Stimulated activated CD4-positive, alpha-beta T cell treated with anti-CD3 and anti-CD28 coated beads, Interleukin-12 subunit alpha, Interleukin-12 subunit beta, amount 100 ng/mL, for 48 hours (primary cell): Measurements from ENCODE around the gene PIF1.
A peak's percentile ranks its signal among the peaks of the same experiment; 100 is the strongest.

Source experiments
- DNase-seq, 3 donors: peaks; one replicate each; pipeline ENCODE4 v3.0.0-alpha.2; 2020; ENCODE audit warnings: low read depth in 2 of 3, low spot score in 1 of 3

Gene PIF1, protein sequence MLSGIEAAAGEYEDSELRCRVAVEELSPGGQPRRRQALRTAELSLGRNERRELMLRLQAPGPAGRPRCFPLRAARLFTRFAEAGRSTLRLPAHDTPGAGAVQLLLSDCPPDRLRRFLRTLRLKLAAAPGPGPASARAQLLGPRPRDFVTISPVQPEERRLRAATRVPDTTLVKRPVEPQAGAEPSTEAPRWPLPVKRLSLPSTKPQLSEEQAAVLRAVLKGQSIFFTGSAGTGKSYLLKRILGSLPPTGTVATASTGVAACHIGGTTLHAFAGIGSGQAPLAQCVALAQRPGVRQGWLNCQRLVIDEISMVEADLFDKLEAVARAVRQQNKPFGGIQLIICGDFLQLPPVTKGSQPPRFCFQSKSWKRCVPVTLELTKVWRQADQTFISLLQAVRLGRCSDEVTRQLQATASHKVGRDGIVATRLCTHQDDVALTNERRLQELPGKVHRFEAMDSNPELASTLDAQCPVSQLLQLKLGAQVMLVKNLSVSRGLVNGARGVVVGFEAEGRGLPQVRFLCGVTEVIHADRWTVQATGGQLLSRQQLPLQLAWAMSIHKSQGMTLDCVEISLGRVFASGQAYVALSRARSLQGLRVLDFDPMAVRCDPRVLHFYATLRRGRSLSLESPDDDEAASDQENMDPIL

DNA sequence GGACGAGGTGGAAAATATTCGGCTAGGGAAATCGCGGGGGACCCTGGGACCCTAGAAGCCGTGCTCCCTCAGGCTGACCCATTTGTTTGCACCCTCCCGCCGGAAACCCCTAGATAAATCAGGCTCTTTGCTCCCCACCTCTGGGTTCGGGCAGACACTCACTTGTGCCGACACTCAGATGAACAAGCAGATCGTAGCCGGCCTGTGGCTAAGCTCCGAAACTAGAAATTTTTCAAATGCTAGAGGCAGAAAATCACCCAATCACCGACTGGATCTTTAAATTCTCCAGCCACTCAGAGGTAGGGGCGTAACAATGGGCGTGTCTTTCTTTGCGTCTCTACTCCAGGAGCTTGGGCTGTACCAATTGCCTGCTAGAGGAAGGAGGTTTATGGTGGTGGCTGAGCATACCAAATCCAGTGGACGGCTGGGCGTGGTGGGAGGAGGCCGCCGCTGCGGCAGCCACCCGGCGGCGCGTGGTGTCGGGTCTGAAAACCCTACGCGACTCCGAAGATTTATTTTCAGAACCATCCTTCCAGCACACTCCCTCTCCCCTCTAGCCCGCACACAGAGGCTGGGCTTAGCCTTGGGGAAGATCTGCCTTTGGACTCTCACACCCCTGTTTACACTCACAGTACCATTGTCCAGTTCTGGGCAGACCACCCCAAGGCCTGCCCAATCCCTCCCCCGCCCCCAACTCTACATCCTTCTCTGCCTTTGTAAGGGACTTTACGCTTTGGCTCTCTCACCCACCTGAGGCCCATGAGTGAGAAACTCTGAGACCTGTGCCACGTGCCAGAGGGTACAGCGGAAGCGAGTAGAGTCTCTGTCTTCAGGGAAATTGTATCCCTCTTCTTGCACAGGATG, at the start of gene PIF1:
Gene PIF1, minus strand, starts transcription at position 217 of the 864 bp plus-strand sequence. CDS start 1,312 bp downstream, outside the sequence.
- peak; percentile 81 to 89 (median 83) for DNase-seq

DNA sequence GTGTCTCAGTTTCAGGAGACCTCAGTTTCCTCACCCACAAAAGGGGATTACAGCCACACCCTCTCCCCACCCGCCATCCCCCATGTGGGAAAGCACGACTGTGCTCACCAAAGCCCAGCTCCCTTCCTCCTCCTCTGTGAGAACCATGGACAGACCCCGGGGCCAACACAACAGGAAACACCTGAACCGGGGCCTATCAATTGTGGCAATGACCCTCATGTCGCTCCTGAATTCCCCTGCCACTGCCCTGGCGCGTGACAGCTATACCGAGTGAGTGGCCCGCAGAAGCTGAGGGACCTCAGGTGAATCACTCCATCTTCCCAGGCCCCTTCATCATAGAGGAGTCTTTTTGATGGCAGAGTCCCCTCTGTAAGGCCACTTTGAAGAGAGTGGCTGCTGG, 44.9 kb upstream of the PIF1 start:
- no peak for DNase-seq

DNA sequence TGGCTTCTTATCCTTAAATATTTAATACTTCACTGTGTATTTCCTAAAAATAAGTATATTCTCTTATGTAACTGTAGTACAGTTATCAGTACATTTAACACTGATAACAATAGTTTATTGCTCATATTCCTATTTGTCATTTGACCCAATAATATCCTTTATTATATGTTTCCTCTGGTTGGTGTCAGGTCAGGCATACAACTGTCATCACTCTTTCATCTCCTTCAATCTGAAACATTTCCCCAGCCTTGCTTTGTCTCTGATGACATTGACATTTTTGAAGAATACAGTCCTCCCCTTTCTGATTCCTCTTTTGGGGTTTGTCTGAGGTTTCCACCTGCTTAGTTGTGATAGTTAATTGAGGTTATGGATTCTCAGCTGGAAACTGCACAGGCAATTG, 44.1 kb upstream of the PIF1 start:
- no peak for DNase-seq

DNA sequence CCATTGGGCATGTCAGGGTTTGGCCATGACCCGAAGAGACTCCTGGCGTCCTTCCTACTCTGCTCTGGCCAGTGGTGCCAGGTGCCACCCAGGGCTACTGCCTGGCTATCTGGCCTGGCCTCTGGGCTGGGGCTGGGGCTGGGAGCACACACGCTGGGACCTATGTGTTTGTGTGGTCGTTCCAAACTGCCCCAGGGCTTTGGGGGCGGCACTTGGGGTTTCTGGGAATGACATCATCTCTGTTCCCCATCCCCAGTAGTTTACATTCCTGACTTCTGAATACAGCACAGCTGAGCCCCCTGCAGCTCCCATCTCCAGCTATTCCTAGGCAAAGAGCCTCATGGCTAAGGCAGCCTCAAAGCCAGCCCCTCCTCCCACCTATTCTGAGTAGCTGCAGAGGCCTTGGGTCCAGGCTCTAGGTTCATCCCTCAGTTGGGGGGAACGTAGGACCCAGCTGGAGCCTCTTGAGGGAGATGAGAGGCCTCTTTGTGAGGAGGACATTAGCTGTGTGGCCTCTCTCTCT, 40.6 kb upstream of the PIF1 start:
- no peak for DNase-seq

DNA sequence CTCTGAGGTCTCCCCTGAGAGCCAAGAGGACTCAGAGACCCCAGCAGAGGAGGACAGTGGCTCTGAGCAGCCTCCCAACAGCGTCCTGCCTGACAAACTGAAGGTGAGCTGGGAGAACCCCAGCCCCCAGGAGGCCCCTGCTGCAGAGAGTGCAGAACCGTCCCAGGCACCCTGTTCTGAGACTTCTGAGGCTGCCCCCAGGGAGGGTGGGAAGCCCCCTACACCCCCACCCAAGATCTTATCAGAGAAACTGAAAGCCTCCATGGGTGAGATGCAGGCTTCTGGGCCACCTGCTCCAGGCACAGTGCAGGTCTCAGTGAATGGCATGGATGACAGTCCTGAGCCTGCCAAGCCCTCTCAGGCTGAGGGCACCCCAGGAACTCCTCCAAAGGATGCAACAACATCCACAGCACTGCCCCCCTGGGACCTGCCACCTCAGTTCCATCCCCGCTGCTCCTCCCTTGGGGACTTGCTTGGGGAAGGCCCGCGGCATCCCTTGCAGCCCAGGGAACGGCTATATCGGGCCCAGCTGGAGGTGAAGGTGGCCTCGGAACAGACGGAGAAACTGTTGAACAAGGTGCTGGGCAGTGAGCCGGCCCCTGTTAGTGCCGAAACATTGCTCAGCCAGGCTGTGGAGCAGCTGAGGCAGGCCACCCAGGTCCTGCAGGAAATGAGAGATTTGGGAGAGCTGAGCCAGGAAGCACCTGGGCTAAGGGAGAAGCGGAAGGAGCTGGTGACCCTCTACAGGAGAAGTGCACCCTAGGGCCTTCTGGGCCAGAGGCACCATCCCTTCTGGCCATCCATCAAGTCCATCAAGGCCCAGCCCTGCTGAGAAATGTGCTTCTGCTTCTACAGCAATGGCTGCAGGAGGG, 39.9 kb upstream of the PIF1 start:
- no peak for DNase-seq

DNA sequence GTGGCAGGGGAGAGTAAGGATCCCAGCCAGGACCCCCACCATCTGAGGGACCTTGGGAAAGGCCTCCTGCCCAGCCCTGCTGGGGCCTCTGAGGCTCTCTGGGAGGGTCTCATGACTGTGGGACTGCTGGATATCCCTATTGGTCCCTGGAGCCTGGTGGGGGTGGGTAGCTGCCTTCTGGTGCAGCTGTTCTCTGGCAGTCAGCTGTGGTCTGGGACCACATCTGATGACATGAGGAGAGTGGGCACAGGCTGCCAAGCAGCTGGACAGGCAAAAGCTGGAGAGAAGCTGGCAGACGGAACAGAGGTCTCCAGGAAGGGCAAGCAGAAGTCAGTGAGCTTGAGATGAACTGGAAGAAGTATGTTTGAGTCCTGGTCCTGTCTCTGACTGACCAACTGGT, 38.6 kb upstream of the PIF1 start:
- no peak for DNase-seq

DNA sequence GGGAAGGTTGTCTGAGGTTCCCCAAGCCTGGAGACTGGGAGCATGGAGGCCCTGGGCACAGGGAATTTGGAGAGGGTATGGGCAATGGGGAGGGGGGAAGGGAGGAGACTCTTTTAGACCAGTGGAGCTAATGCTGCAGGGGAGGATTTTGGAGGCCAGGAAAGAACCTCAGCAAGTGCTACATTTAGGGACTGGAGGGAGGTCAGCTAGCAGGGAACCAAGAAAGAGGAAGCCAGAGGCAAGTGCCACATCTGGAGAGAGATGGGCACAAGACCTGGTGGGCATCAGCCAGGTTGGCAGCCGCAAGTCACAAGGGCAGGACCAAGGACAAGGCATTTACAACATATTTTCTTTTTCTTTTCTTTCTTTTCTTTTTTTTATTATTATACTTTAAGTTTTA, 37.0 kb upstream of the PIF1 start:
- no peak for DNase-seq

DNA sequence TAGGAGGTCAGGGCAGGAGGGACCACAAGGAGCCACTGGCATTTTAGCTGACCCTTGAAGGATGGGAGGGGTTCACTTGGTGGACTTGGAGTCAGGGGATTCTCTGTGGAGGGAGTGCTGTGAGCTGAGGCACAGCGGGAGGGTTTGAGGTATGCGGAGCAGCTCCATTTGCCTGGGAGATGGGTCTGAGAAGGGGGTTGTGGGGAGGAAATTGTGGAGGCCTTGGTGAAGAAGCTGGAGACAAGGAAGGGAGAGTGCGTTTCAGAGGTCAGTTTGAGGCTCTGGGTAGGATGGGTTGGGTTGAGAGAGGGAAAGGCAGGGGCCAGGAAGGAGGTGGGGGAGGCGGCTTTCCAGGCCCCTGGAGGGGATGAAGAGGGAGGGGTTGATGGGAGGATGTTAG, 36.5 kb upstream of the PIF1 start:
- no peak for DNase-seq

DNA sequence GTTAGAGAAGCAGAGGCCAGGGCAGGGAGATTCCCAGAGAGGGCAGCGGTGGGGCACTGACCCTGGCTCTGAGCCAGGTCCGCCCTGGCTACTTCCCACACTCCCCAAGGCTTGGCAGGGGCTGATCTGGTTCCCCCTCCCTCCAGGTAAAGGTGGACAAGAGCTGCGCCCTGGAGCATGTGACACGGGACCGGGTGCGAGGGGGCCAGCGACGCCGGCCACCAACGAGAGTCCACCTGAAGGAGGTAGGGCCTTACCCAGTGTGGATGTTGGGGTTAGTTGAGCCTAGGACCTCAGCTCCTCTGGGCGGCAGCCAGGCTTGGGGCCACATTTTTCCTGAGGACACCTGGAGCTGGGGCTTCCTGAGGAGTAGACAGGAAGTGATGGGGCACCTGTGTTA, 35.9 kb upstream of the PIF1 start:
- no peak for DNase-seq

DNA sequence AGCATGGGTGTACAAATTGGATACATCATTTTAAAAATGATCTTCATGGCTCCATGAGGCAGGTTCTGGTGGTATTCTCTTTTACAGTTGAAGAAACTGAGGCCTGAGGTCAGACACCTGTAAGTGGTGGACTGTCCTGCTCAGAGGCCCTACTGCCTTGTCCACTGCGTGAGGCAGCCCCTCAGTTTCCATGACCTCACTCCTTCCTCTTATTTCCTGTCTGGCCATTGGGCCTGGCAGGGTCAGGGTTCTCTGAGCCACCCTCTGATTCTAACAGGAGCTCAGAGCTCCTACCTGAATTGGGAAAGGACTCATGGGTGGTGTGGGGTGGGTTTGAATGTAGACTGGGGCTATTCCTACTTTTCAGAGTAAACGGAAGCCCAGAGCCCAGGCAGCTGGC, 33.8 kb upstream of the PIF1 start:
- no peak for DNase-seq

DNA sequence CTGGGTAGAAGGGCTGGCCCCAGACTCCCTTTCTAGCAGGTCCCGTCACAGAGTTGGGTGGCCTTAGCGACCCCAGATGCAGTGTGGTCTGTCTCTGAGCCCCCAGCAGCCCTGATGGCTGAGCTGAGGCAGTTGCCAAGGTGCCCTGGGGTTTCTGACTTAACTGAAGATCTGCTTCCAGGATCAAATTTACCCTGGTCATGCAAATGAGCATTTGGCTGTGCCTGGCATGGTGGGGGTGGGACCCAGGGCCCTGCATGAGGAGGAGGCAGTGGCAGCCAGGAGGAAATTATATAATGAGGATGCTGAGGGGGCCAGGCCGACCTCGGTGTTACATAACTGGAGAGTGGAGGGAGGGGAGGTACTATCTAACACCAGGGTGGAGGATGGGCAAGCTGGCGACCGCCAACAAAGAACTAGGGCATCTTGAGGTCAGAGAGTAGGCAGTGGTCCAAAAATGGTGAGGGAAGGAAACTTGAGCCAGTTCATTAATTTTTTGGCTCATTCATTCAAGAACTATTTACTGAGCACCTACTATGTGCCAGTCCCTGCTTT, 32.7 kb upstream of the PIF1 start:
- no peak for DNase-seq

DNA sequence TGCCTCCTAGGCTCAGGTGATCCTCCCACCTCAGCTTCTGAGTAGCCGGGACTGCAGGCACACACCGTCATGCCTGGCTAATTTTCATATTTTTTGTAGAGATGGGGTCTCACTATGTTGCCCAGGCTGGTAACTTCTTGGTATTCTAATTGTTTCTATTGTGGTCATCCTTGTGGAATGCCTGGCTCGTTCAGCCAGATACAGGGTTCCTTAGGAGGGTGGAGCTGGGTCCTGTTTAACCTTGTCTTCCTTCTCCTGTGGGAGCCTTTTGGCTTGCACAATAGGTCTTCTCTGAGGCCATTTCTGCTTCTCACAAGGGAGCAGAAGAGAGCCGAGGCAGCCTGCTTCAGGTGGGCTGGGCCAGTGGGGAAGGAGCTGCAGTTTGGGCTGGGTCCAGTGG, 32.0 kb upstream of the PIF1 start:
- no peak for DNase-seq

DNA sequence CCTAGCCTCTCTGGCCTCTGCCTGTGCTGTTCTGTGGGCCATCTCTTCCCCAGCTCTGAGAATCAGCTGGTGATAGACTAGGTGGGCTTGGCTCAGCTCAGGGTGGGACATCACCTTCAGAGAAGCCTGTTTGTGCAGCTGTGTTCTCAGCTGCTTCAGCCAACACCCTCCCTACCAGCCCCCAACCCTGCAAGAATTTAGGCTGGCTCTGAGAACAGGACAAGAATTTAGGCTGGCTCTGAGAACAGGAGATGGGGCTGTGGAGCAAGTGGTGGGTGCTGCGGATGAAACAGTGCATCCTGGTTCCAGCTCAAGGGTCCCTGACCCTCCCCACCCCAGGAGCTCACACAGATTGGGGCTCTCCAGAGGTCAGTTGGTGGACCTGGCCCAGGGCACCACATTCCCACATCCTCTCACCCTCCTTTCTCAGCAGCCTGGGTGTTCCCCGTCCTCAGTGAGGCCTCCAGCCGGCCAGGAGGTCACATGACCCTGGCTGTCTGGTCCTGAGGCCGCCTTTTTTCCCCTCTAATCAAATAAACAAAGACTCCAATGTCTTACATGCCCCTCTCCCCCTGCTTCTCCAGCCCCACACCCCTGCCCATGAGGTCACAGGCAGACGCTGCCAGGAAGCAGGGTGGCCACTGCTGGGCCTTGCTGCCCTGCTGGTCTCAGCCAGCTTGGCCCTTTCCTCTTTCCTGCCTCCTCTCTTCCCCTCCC, 31.1 kb upstream of the PIF1 start:
- no peak for DNase-seq

DNA sequence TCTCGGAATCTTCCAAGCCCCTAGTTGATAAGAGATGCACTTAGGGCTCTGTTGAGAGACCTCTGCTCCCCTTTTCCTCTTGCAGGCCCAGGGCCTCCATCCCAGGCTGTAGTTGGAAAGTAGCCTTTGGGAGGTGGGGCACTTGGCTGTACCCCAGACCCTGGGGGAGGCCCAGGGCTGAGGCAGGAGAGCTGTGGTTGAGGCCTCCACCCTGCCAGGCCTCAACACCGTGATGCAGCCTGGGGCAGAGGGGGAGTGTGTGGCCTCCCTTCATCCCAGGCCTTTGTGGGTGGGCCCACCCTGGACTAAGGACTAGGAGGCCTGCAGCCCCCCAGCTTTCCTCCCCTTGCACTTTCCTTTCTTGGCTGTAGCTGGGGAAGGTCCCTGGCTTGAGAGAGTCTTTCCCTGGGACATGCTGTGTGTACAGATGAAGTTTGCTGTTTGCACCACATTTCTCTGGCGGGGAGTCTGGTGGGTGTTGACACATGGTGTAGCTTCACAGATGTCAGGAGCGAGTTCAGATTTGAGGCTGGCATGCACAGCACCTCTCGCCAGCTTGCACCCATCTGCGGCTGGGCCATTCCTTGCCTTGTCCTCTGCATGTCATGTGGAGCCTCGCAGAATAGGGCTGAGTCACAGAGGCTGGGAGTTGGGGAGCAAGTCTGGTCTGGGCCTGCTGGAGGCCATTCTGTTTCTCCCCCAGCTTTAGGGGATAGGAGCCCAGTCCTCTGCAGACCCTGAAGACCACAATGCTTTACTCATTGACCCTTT, 29.9 kb upstream of the PIF1 start:
- no peak for DNase-seq

DNA sequence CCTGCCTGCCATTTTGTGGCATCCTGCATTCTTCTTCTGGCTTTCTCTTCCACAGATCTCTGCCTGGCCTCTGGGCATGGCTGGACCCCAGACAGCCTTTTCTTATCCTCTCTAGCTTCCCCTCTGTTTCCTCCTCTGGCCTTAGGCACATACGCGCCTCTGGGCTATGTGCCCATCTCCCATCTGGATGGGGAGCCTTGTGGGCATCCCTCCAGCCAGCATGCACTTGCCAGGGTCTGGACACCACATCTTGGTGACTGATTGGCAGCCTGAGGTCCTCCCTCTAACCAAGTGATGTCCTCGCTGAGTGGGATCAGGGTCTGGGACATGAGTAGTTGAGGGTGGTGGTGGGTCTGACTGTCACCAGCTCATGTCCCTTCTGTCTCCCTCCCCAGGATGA, 29.1 kb upstream of the PIF1 start:
- no peak for DNase-seq

DNA sequence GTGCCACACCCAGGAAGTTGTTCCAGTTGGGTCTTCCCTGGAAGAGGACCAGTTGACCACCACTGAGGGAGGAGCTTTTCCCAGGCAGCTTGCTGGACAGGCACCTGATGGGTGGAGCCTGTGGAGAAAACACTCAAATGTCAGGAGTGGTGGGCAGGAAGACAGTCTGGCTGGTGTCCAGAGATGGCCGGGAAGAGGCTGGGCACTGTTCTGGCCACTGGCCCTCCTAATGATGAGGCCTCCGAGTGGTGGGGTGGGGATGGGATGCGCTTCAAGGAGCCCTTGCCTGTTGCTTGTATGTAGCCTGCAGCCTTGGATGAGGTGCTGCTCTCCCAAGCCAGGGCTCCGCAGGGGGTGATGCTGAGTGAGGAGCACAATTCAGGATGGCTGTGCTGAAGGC, 28.6 kb upstream of the PIF1 start:
- DNase-seq, result no peak

DNA sequence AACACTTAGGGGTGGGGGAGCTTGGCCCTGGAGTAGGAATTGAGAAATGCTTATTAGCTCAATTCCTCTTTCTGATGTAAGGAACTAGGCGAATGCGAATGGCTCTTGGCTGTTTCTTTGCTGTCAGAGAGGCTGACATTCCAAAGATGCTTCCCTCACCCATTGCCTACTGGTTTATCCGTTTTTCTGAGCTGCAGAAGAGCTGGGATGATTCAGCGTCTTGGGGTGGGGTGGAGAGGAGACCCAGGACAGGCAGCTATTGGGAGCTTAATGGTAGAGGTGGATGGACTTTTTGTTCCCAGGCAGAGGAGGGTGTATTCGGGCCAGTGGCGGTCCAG, 26.0 kb upstream of the PIF1 start:
- no peak for DNase-seq

DNA sequence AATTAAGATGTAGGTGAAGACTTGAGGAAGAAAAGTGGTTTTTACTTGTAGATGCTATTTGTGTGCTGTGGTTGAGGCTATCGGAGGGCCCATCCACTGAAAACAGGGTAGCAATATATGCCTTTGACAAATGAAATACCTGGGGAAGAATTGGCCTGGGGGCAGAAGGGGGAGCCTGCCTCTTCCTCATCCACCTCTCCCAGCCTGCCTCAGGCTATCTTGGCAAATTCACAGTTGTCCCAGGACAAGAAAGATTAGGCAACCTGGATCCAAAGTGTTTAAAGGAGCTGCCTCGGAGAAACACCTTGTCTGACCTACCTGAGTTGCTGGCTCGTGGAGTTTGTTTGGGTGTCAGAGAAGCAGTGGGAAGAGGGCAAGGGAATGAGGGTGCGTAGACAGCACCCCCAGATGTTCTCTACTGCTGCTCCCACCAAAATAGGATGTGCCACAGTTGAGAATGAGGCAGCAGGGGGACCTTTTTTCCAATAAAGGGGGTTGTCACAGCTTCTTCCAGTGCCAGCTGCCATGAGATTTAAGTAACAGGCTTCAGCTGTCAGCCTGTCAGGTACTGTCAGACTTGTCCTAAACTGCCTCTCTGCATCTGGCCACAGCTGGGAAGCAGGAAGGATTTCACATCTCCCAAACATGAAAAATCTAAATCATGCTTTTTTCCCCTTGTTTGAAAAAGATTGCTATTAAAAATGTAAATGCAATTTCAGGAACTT, 25.5 kb upstream of the PIF1 start:
- no peak for DNase-seq
